ENCODE measurements around the gene S1PR1.
A peak's percentile ranks its signal among the peaks of the same experiment; 100 is the strongest.

Gene S1PR1

DNA sequence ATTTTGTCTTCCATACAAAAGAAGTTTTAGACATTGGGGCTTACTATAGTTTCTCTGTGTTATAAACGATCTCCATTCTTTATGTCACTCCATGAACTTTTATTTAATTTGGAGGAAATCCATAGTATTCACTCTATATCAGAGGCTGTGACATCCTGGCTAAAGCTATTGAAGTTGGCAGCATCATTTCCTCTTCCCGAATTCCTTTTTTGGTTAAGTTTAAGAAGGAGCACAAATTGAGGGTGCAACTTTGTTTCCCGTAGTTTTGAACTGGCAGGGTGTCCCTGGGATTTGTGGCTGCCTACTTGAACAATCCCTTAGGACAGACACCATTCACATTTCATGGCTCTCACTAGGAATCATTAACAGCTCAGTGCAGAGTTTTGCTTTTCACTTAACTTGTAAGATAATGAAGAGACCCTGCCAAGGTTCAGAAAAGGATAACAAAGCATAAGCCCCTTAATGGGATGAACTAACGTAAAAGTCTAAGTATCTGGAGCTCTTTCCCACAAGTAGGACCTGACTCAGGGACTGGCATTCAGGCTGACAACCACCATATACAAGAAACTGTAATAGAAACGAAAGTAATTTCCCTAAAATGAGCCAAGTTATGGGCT is 13.9 kb downstream of the S1PR1 start:
- TF ChIP-seq, protein P1, sequence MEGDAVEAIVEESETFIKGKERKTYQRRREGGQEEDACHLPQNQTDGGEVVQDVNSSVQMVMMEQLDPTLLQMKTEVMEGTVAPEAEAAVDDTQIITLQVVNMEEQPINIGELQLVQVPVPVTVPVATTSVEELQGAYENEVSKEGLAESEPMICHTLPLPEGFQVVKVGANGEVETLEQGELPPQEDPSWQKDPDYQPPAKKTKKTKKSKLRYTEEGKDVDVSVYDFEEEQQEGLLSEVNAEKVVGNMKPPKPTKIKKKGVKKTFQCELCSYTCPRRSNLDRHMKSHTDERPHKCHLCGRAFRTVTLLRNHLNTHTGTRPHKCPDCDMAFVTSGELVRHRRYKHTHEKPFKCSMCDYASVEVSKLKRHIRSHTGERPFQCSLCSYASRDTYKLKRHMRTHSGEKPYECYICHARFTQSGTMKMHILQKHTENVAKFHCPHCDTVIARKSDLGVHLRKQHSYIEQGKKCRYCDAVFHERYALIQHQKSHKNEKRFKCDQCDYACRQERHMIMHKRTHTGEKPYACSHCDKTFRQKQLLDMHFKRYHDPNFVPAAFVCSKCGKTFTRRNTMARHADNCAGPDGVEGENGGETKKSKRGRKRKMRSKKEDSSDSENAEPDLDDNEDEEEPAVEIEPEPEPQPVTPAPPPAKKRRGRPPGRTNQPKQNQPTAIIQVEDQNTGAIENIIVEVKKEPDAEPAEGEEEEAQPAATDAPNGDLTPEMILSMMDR (conservative IDR thresholded peaks at IDR 0.05; ENCODE audit: low read length): no peak
- H3K4me3 ChIP-seq (ENCODE audit: low read length): no peak overlapping the region
- DNase-seq (ENCODE audit: low read depth): no peak

- TF ChIP-seq, protein P1 (conservative IDR thresholded peaks at IDR 0.05; ENCODE audit: low read length): no peak
- no peak for DNase-seq (ENCODE audit: low read depth)
- no peak overlapping the region for H3K4me3 ChIP-seq (ENCODE audit: low read length)
Measured at GRCh38 chr1:101251504-101251903, 14.7 kb downstream of the S1PR1 start.

DNA sequence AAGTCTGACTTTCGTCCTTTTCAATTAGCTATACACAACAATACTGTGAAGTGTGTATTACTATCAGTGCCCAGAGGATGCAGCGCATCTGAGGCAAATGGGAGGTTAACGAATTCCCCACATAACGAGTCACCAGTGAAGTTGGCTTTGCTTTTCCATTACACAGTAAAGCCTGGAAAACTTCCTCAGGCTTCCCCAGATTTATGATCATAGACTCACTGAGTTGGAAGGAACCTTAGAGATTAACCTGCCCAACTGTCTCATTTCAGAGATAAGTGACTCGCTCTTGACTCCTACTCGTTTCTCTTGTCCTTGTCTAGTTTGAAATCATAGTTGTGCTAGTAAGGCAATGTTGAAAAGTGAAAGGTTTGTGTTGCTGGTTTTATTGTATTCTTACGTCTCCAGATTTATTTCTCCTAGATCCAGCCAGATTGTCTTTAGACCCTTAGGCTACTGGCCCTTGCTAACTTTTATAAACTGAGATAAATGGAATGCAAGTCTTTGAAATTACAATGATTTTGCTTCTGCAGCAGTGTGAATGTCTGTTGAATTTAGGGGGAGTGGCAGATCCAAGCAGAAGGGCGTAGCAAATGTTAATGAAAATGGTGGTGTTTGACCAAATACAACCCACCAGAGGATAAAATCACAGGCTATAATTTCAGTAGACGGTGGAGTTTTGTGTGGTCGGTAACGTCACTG is 17.3 kb downstream of the S1PR1 start:
- no peak overlapping the region for H3K4me3 ChIP-seq (ENCODE audit: low read length)
- TF ChIP-seq, protein P1 (conservative IDR thresholded peaks at IDR 0.05; ENCODE audit: low read length): no peak
- peak; percentile 68 for DNase-seq (ENCODE audit: low read depth)

GRCh38 chr1:101257500-101258325 is 20.9 kb downstream of the S1PR1 start:
- no peak overlapping the region for H3K4me3 ChIP-seq (ENCODE audit: low read length)
- no peak for DNase-seq (ENCODE audit: low read depth)
- TF ChIP-seq, protein P1 (conservative IDR thresholded peaks at IDR 0.05; ENCODE audit: low read length): no peak

DNA sequence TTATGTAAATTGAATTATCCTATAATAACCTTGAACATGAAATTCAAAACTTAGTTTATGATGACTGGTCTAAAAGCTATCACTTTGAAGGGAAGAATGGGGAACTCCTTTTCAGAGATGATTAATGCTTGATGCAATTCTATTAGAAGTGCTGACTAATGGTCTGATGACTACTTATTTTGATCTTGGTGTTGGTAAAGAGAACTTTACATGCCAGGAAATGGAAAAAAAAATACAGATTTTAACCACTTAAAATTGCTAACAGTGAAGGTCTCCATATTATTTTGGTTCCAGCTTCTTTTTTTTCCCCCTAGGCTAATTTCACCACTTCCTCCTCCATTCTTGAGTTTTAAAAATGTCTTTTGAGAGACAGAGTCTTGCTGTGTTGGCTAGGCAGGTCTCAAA is 22.9 kb downstream of the S1PR1 start:
- peak; percentile 73 for DNase-seq (ENCODE audit: low read depth)
- TF ChIP-seq, protein P1 (conservative IDR thresholded peaks at IDR 0.05; ENCODE audit: low read length): no peak
- no peak overlapping the region for H3K4me3 ChIP-seq (ENCODE audit: low read length)

DNA sequence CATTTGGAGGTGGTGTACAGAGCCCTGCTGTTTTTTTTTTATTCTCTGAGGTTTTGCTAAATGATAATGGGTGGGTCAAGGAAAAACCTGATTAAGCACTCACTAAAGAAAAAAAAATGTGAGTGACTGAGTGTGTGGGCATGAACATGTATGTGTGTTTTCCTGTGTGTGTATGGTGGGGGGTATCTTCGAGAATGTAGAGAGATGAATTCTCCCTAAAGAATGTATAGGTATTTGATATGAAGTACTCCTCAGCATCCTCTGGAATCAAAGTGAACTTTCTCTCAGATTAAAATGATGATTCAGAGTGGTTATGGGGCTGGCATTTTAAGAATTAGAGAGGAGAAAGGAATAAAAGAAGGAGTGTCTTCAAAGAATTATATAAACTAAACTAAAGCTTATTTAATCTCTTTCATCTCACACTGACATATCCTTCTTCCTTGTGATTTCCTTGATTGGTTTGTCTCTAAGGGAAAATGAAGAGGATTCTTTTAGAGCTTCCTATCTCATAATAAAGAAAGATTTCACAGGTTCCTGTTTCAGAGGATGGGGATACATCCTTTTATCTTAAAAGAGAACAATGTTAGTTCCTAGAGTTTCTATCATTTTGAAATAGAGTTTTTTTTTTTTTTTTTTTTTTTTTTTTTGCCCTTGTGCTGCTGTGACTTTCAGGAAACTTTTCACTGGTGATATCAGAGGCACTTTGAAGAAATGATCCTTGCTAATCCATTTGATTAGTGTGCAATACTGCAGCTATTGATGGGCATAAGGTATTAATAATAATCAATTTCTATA is 23.9 kb downstream of the S1PR1 start:
- DNase-seq (ENCODE audit: low read depth): no peak
- H3K4me3 ChIP-seq (ENCODE audit: low read length): no peak overlapping the region
- TF ChIP-seq, protein P1 (conservative IDR thresholded peaks at IDR 0.05; ENCODE audit: low read length): no peak

All from AG10803 (cell line).